CD14-positive monocyte (primary cell): ENCODE data around the gene COTL1. TPM values are rescaled to one million over a fixed set of nuclear protein-coding genes. Genes with fewer than 3 reads are reported as not detected.
A peak's percentile ranks its signal among the peaks of the same experiment; 100 is the strongest.
"Not testable (repeated sequence)": the region's sequence is repeated elsewhere in the genome, so short reads cannot be mapped to it uniquely, and the experiment has no call there.

Source experiments
- DNase-seq, 3 donors: peaks; one replicate each; pipeline ENCODE4 v3.0.0-alpha.2; 2011 to 2022
- H2AFZ ChIP-seq: 2 replicates; pipeline ENCODE4 v1.6.0; 2012; ENCODE audit warnings: mild to moderate bottlenecking, low read depth, low read length, inconsistent platforms; ENCODE audit not compliant: insufficient read depth, poor library complexity, severe bottlenecking
- H3K27ac ChIP-seq, 2 donors: 1 replicate in 1 of 2; 2 replicates in 1 of 2; pipeline ENCODE4 v1.5.1; 2012 to 2013; ENCODE audit warnings: low read length in 2 of 2, control low read depth in 1 of 2, inconsistent platforms in 1 of 2, low read depth in 1 of 2, mild to moderate bottlenecking in 1 of 2
- H3K27me3 ChIP-seq, 2 donors: one replicate each; pipeline versions ENCODE4 v1.6.0 to v1.6.1; 2011 to 2013; ENCODE audit warnings: low read length in 2 of 2; ENCODE audit not compliant: control insufficient read depth in 2 of 2, insufficient read depth in 2 of 2
- H3K36me3 ChIP-seq, 2 donors: replicated peaks in 1 of 2; 1 replicate in 1 of 2; 2 replicates in 1 of 2; pipeline versions ENCODE4 v1.5.1 to v1.6.1; 2012 to 2013; ENCODE audit warnings: low read length in 2 of 2, control low read depth in 1 of 2, inconsistent platforms in 1 of 2, mild to moderate bottlenecking in 1 of 2; ENCODE audit not compliant: insufficient read depth in 2 of 2, control insufficient read depth in 1 of 2
- H3K4me1 ChIP-seq, 2 donors: 1 replicate in 1 of 2; 2 replicates in 1 of 2; pipeline versions ENCODE4 v1.5.1 to v1.6.1; 2012 to 2013; ENCODE audit warnings: low read length in 2 of 2, control low read depth in 1 of 2, inconsistent platforms in 1 of 2, mild to moderate bottlenecking in 1 of 2, moderate library complexity in 1 of 2; ENCODE audit not compliant: insufficient read depth in 2 of 2, control insufficient read depth in 1 of 2
- H3K4me2 ChIP-seq: replicated peaks from 2 replicates; pipeline ENCODE3; 2012; ENCODE audit warnings: low read length, moderate library complexity, mild to moderate bottlenecking; ENCODE audit not compliant: poor library complexity, severe bottlenecking; ENCODE audit errors: extremely low read depth
- H3K4me3 ChIP-seq, 3 experiments: fragments of 200-600 bp in 1 of 3; sonication (generic) in 1 of 3; replicated peaks in 1 of 3; 1 replicate in 2 of 3; 2 replicates in 1 of 3; pipeline ENCODE4 v1.5.1; 2011 to 2013; ENCODE audit warnings: low read length in 3 of 3, mild to moderate bottlenecking in 3 of 3, control low read depth in 2 of 3, low read depth in 2 of 3, inconsistent platforms in 1 of 3, moderate library complexity in 1 of 3
- H3K79me2 ChIP-seq: 2 replicates; pipeline ENCODE4 v1.6.0; 2012; ENCODE audit warnings: mild to moderate bottlenecking, control low read depth, inconsistent platforms, low read length, moderate library complexity; ENCODE audit not compliant: insufficient read depth
- H3K9ac ChIP-seq: 2 replicates; pipeline ENCODE4 v1.6.0; 2017; ENCODE audit warnings: low read length, mild to moderate bottlenecking; ENCODE audit not compliant: insufficient read depth, poor library complexity, severe bottlenecking
- H3K9me3 ChIP-seq, 2 donors: replicated peaks in 1 of 2; 1 replicate in 1 of 2; 2 replicates in 1 of 2; pipeline versions ENCODE4 v1.5.1 to v1.6.1; 2012 to 2013; ENCODE audit warnings: low read length in 2 of 2, control low read depth in 1 of 2; ENCODE audit not compliant: control insufficient read depth in 1 of 2, insufficient read depth in 1 of 2
- H4K20me1 ChIP-seq: 2 replicates; pipeline ENCODE4 v1.6.0; 2012; ENCODE audit warnings: mild to moderate bottlenecking, low read length, control low read depth, moderate library complexity; ENCODE audit not compliant: insufficient read depth
- H3K27ac Mint-ChIP-seq, 7 donors: one replicate each; pipeline ENCODE4 v1.8.0; 2020; ENCODE audit warnings: mild to moderate bottlenecking in 7 of 7, mixed read lengths in 7 of 7, moderate library complexity in 6 of 7, inconsistent platforms in 2 of 7
- H3K27me3 Mint-ChIP-seq, 3 donors: one replicate each; pipeline ENCODE4 v1.8.0; 2021 to 2022; ENCODE audit warnings: low read depth in 3 of 3, mild to moderate bottlenecking in 3 of 3, mixed read lengths in 3 of 3, moderate library complexity in 3 of 3, inconsistent platforms in 1 of 3
- H3K36me3 Mint-ChIP-seq, 2 donors: one replicate each; pipeline ENCODE4 v1.8.0; 2020; ENCODE audit warnings: mixed read lengths in 2 of 2, inconsistent platforms in 1 of 2, mild to moderate bottlenecking in 1 of 2
- H3K4me1 Mint-ChIP-seq: one replicate; pipeline ENCODE4 v1.8.0; 2020; ENCODE audit warnings: mild to moderate bottlenecking, mixed read lengths
- H3K4me3 Mint-ChIP-seq, 2 donors: one replicate each; pipeline ENCODE4 v1.8.0; 2020; ENCODE audit warnings: mild to moderate bottlenecking in 2 of 2, mixed read lengths in 2 of 2, moderate library complexity in 1 of 2
- H3K9me3 Mint-ChIP-seq, 7 donors: one replicate each; pipeline ENCODE4 v1.8.0; 2020 to 2022; ENCODE audit warnings: mixed read lengths in 7 of 7, mild to moderate bottlenecking in 6 of 7, moderate library complexity in 6 of 7, inconsistent platforms in 2 of 7
- WGBS: methylation state at CpG from one replicate; pipeline ENCODE4 v1.1.5; 2013; ENCODE audit warnings: missing lambda C conversion rate; ENCODE audit not compliant: insufficient coverage; 5-methylcytosine and 5-hydroxymethylcytosine counted together
- intact Hi-C, 2 donors: fragments of 100-400 bp; cut with micrococcal nuclease; formaldehyde crosslinking; loops; one replicate each; pipeline versions ENCODE4 v1.15.0 to v1.15.1; 2023
- polyA plus RNA-seq, 3 donors: library from polyadenylated mRNA; depleted of rRNA in 1 of 3; unstranded in 2 of 3; stranded (reverse) in 1 of 3; fragments of 300-500 nt in 2 of 3; fragments of >200 nt in 1 of 3; fragmentation: Illumina TruSeq in 2 of 3; gene quantifications; 1 replicate in 2 of 3; 2 replicates in 1 of 3; pipeline ENCODE4 v1.2.3, GENCODE V29; 2012 to 2021
- TF ChIP-seq, protein P1 (sequence below): fragments of 200-600 bp; IDR thresholded peaks from one replicate; pipeline ENCODE4 v1.8.0; 2022; ENCODE audit warnings: antibody characterized with exemption, mild to moderate bottlenecking

Gene COTL1
- polyA plus RNA-seq, 3 donors, result 648 to 1,843 (median 1,643) TPM

DNA sequence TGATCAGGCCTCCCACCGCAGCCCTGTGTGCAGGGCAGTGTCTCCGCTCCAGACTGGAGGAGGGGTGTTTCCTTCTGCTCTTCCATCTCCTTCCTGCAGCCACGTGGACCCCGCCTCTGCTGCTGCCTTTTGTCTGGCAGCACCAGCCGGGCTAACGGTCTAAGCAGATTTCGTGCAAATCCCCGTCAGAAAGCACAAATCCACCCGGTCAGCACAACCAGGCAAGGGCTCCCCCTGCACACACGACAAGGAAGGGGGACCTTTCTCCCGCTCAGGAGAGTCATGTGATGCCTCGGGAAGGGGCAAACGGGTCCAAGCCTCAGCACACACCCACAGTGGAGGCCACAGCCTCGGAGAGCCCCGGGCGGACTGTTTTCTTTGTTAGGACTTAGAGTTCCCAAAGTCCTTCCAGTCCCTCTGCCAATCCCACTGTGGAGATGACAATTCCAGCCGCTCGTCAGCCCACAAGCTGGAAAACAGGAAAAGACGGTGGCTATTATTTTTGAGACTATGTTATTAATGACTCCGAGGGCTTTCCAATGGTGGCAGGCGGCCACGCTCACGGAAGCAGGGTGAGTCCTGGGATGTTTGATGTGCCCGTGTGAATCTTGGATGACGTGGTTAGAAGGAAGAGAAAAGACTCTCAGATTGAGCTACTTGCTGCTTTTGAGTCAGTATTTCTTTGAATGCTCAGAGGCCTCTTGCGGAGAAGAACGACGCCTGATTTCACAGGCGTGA, 90.9 kb downstream of the COTL1 start:
- H3K4me1 Mint-ChIP-seq, result peaks cover 29% of the 10 kb centered on the region
- H3K4me3 Mint-ChIP-seq, result peak overlapping the region in 1 of 2 donors; percentile 57
- H4K20me1 ChIP-seq, result peaks cover 4% of the 10 kb centered on the region
- no peak overlapping the region for H3K27ac ChIP-seq
- peaks cover 2 to 6% (median 5%) of the 10 kb centered on the region in 3 donors for H3K27me3 Mint-ChIP-seq
- H3K4me1 ChIP-seq, result peaks cover 27 to 31% of the 10 kb centered on the region in 2 donors
- TF ChIP-seq, protein P1, sequence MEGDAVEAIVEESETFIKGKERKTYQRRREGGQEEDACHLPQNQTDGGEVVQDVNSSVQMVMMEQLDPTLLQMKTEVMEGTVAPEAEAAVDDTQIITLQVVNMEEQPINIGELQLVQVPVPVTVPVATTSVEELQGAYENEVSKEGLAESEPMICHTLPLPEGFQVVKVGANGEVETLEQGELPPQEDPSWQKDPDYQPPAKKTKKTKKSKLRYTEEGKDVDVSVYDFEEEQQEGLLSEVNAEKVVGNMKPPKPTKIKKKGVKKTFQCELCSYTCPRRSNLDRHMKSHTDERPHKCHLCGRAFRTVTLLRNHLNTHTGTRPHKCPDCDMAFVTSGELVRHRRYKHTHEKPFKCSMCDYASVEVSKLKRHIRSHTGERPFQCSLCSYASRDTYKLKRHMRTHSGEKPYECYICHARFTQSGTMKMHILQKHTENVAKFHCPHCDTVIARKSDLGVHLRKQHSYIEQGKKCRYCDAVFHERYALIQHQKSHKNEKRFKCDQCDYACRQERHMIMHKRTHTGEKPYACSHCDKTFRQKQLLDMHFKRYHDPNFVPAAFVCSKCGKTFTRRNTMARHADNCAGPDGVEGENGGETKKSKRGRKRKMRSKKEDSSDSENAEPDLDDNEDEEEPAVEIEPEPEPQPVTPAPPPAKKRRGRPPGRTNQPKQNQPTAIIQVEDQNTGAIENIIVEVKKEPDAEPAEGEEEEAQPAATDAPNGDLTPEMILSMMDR, result no peak
- peaks cover 3 to 11% of the 10 kb centered on the region in 2 donors for H3K36me3 Mint-ChIP-seq
- peaks cover 4 to 10% of the 10 kb centered on the region in 2 donors for H3K9me3 ChIP-seq
- H3K79me2 ChIP-seq, result no peaks in the 10 kb centered on the region
- peaks cover 9 to 16% (median 11%) of the 10 kb centered on the region in 7 donors for H3K9me3 Mint-ChIP-seq
- H3K27me3 ChIP-seq, result no peaks in the 10 kb centered on the region
- peak overlapping the region in 4 of 7 donors; percentile 32 to 57 (median 51) for H3K27ac Mint-ChIP-seq
- WGBS, result 50% methylated on average over 23 of the region's 29 CpGs
- H3K4me3 ChIP-seq, result no peak overlapping the region
- no peak for DNase-seq
- H3K36me3 ChIP-seq, result no peaks in the 10 kb centered on the region
- no peak overlapping the region for H2AFZ ChIP-seq
- intact Hi-C loops, result no loop called here
- no peak overlapping the region for H3K9ac ChIP-seq
- no peak overlapping the region for H3K4me2 ChIP-seq

DNA sequence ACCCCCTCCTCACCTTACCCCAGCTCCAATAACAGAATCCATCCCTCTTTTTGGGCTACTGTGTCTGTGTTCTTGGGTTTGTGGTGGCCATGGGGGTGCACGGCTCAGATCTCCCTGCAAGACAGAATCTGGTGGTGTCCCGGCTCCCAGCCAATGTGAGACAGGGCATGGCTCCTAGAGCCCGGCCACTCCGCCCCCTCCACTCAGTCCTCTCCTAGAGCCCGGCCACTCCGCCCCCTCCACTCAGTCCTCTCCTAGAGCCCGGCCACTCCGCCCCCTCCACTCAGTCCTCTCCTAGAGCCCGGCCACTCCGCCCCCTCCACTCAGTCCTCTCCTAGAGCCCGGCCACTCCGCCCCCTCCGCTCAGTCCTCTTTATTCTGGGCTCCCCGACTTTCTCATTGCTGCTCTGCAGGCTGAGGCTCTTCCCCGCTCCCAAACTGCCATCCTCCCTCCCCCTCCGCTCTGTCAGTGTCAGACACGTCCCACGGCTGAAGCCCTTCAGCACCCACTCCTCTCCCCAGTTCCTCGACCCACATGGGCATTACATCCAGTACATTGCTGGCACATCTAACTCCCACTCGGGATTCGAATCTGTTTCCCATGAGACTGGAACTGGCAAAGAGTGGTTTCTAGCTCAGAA, 92.8 kb downstream of the COTL1 start:
- not testable (repeated sequence) for H3K4me3 ChIP-seq, H3K79me2 ChIP-seq, H3K27me3 ChIP-seq, DNase-seq, H3K27ac ChIP-seq, H3K9ac ChIP-seq, H2AFZ ChIP-seq, H3K4me2 ChIP-seq, H3K36me3 ChIP-seq, H3K27ac Mint-ChIP-seq, H4K20me1 ChIP-seq, H3K9me3 ChIP-seq, H3K36me3 Mint-ChIP-seq, H3K4me3 Mint-ChIP-seq
- WGBS, result 96% methylated on average over 7 of the region's 21 CpGs
- intact Hi-C loops, result loop anchor here in 1 of 2 donors (5.0 kb wide), 1 partner anchor 37 kb away; no protein-coding TSS in a partner anchor
- peaks cover 6 to 12% (median 10%) of the 10 kb centered on the region in 7 donors for H3K9me3 Mint-ChIP-seq
- H3K27me3 Mint-ChIP-seq, result peaks cover 3 to 10% (median 5%) of the 10 kb centered on the region in 3 donors
- peaks cover 27 to 31% of the 10 kb centered on the region in 2 donors for H3K4me1 ChIP-seq
- H3K4me1 Mint-ChIP-seq, result peaks cover 29% of the 10 kb centered on the region
